C4-2B (cell line): Measurements from ENCODE around the gene NRIP2.

ENCODE experiments used
- H3K27ac ChIP-seq: fragments of 450-650 bp; 2 replicates; pipeline ENCODE4 v1.5.1; 2017
- ZFX ChIP-seq: fragments of 450-650 bp; IDR thresholded peaks from 2 replicates; pipeline ENCODE4 v1.6.1; 2017
- TF ChIP-seq, protein P1 (sequence below): fragments of 450-650 bp; conservative IDR thresholded peaks from 2 replicates; pipeline ENCODE4 v1.5.1; 2017; ENCODE audit warnings: mild to moderate bottlenecking

NRIP2 gene

DNA sequence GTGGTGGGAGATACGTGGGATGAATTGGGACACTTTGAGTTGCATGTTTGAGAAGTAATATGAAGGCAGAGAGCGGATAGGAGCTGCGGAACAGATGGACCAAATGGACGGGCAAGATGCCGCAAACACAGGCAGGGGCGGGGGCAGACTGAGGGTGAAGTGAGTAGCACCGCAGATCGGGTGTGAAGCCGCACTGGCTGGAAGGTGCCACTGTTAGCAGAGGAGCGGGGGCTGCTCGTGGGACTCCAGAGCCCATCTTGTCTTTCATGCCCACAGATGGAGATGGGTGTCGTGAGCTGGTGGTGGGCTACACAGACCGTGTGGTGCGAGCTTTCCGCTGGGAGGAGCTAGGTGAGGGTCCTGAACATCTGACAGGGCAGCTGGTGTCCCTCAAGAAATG is 15.0 kb downstream of the NRIP2 start:
- TF ChIP-seq, protein P1, sequence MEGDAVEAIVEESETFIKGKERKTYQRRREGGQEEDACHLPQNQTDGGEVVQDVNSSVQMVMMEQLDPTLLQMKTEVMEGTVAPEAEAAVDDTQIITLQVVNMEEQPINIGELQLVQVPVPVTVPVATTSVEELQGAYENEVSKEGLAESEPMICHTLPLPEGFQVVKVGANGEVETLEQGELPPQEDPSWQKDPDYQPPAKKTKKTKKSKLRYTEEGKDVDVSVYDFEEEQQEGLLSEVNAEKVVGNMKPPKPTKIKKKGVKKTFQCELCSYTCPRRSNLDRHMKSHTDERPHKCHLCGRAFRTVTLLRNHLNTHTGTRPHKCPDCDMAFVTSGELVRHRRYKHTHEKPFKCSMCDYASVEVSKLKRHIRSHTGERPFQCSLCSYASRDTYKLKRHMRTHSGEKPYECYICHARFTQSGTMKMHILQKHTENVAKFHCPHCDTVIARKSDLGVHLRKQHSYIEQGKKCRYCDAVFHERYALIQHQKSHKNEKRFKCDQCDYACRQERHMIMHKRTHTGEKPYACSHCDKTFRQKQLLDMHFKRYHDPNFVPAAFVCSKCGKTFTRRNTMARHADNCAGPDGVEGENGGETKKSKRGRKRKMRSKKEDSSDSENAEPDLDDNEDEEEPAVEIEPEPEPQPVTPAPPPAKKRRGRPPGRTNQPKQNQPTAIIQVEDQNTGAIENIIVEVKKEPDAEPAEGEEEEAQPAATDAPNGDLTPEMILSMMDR: no peak
- TF ChIP-seq ZFX: no peak
- no peak overlapping the region for H3K27ac ChIP-seq

DNA sequence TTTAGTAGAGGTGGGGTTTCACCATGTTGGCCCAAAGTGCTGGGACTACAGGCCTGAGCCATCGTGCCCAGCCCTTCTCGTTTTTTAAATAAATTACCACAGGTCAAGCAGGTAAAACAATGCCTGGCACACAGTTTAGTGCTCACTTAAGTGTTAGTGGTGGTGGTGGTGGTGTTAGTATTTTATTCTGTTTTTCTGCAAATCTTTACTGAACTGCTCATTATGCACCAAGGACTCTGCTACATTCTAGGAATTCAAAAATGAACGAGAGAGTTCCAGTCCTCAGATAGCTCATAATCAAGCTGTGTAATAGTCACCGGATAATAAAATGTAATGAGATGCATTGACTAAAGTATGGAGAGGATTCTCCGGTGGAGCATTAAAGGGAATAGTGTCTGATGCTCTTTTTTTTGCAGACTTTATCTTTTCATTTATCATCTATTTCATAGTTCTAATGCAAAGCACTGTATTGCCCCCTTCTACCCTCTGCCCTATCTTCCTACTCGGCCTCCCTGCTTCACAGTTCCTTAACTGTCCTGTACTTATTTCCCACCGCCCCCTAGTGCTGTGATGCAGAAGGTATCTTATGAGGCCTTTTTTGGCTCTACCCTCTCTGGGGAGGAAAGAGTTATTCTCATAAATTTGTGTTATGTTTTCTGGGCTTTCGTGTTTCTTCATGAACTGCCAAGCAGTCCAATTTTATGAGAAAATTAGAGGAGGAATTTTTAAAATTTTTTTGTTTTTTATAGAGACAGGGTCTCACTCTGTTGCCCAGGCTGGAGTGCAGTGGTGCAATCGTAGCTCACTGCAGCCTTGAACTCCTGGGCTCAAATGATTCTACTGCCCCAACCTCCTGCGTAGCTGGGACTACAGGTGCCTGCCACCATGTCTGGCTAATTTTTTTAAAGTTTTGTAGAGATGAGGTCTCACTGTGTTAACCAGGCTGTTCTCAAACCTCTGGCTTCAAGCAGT is 21.3 kb downstream of the NRIP2 start:
- peak overlapping the region; percentile 89 for H3K27ac ChIP-seq
- TF ChIP-seq ZFX: no peak
- TF ChIP-seq, protein P1: peak; percentile 88

DNA sequence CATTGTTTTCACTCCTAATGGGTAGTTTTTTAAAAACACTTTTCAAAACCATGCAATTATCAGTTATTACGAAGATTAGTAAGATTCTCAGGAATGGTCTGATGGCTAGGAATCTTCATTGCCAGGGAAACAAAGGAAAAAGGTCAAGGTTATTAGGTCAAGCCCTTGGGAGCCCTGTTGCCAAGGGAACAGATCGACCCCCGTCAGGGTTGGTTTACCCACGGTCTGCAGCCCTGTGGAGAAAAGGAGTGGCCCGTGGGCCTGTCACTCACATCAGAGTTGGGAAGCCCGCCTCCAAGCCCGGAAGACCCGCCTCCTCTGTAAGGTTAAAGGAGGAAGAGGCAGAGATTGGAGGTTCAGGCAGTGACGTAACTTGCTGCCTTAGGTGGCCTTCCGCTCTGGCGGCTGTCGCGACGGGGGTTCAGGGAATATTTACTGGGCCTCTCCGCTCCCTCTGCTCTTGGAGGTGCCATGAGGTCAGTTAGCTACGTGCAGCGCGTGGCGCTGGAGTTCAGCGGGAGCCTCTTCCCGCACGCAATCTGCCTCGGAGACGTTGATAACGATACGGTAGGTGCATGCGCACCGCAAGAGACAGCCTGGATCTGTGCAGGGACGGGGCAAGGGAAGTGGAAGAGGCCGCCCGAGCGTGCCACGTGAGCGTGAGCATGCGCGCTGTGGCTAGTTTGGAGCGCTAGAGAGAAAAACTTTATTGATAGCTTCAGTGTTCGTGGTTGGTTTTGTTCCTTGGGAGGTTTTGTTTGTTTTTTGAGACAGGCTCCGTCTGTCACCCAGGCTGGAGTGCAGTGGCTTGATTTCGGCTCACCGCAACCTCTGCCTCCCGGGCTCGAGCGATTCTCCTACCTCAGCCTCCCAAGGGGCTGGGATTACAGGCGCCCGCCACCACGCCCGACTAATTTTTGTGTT is 22.3 kb downstream of the NRIP2 start, which contains the start of gene ITFG2:
ITFG2 (plus strand) TSS at position 379 of the 924 bp plus-strand sequence; CDS start at position 472, 93 bp downstream.
- H3K27ac ChIP-seq: peak within 1 kb of the TSS; percentile 89
- peak; percentile 92 for TF ChIP-seq ZFX
- TF ChIP-seq, protein P1: no peak

DNA sequence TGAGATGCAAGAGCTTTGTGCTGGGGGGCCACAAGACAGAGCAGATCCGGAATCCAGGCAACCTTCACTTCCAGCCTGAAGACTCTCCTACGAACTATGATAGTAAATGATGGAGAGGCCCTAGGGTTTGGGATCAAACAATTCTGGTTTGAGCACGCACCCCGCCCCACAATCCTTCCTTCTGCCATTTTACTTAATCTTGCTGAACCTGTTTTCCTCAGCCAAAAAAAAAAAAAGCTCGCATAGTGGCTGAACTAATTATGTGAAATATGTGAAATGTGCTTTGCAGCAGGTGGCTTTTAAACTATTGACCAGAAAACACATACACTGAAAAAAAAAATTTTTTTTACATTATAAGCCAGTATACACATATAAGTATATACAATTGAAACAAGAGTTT is 23.0 kb downstream of the NRIP2 start:
- peak overlapping the region; percentile 21; the same call in 1 of the 2 replicates for H3K27ac ChIP-seq
- TF ChIP-seq, protein P1: no peak
- TF ChIP-seq ZFX: no peak

DNA sequence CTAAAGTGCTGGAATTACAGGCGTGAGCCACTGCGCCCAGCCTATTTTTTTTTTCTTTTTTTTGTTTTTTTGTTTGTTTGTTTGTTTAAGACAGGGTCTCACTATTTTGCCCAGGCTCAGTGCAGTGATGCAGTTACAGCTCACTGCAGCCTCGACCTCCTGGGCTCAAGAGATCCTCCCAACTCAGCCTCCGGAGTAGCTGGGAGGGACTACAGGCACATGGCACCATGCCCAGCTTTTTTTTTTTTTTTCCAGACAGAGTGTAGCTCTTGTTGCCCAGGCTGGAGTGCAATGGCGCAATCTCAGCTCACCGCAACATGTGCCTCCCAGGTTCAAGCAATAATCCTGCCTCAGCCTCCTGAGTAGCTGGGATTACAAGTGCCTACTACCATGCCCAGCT is 28.1 kb downstream of the NRIP2 start:
- TF ChIP-seq ZFX: no peak
- TF ChIP-seq, protein P1: no peak
- no peak overlapping the region for H3K27ac ChIP-seq

DNA sequence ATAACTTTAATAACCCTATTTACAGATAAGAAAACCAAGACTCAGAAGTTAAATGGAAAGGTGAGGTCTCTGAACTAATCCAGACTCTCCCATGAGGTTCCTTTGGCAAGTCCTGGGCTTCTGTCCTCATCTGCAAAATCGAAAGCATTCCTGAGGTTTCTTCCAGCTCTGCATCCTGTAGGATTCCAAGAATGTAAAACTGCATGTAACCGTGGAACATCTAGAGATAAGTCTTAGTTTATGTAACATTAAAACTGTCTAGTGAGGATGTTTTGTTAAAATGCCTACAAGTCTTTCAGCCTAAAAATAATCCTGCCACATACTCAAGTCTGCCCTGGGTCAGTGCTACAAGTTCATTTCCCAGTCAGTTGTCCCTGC is 29.7 kb downstream of the NRIP2 start:
- TF ChIP-seq, protein P1: no peak
- no peak for TF ChIP-seq ZFX
- no peak overlapping the region for H3K27ac ChIP-seq
